Upper lobe of left lung (tissue), 4 donors: Measurements from ENCODE around the gene ARHGEF39.

Experiments
- CTCF ChIP-seq, 6 experiments: fragments of 450-650 bp in 4 of 6; fragments of 200-600 bp in 2 of 6; sonication (generic) in 2 of 6; IDR thresholded peaks; one replicate each; pipeline ENCODE4 v1.5.1; 2016 to 2019; ENCODE audit warnings: antibody characterized with exemption in 6 of 6
- EP300 ChIP-seq, 4 donors: sonication (generic); formaldehyde crosslinking; IDR thresholded peaks; one replicate each; pipeline ENCODE4 v1.5.1; 2017; ENCODE audit warnings: antibody characterized with exemption in 4 of 4, control low read depth in 2 of 4
- POLR2A ChIP-seq, 4 donors: fragments of 450-650 bp; IDR thresholded peaks; one replicate each; pipeline ENCODE4 v1.5.1; 2016 to 2017; ENCODE audit warnings: antibody characterized with exemption in 4 of 4, mild to moderate bottlenecking in 2 of 4

- TF ChIP-seq CTCF (IDR thresholded peaks at IDR 0.05) (no peak), POLR2A (IDR thresholded peaks at IDR 0.05) (no peak), EP300 (IDR thresholded peaks at IDR 0.05) (no peak)
These were observed 23.9 kb upstream of the ARHGEF39 start for GRCh38 chr9:35688558-35689541.
